Gastroesophageal sphincter (tissue), 3 donors: ENCODE data around the gene PDZRN4.

Source experiments
- CTCF ChIP-seq, 4 experiments: fragments of 200-600 bp in 2 of 4; fragments of 450-650 bp in 2 of 4; sonication (generic) in 1 of 4; IDR thresholded peaks; one replicate each; pipeline ENCODE4 v1.5.1; 2017 to 2019; ENCODE audit warnings: antibody characterized with exemption in 4 of 4, mild to moderate bottlenecking in 2 of 4, moderate library complexity in 2 of 4
- EP300 ChIP-seq: sonication (generic); formaldehyde crosslinking; IDR thresholded peaks from one replicate; pipeline ENCODE4 v1.6.1; 2017; ENCODE audit warnings: antibody characterized with exemption, mild to moderate bottlenecking
- POLR2AphosphoS5 ChIP-seq: sonication (generic); formaldehyde crosslinking; IDR thresholded peaks from one replicate; pipeline ENCODE4 v1.6.1; 2017; ENCODE audit warnings: antibody characterized with exemption

DNA sequence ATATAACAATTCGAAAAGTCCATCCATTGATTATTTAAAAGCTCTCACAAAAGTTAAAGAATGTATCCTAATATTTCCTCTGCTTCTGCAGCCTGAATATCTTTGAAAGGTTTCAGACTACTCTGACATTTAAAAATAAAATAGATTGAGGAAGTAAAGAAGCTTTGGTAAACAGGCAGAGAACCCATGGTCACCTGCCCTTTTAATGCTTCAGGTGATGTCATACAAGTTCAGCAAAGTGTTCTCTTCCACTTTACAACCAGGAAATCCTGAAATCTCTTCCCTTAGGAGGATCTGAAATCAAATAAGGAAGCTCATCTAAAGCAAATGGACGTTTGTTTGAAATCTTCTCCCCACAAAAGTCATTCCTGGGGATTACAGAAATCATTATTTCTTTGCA is 322.4 kb downstream of the PDZRN4 start:
- TF ChIP-seq EP300, result no peak
- no peak for TF ChIP-seq CTCF (IDR thresholded peaks at IDR 0.05)
- no peak for TF ChIP-seq POLR2AphosphoS5
